ENCODE measurements around the gene ATP8A1. TPM values are rescaled to one million over a fixed set of nuclear protein-coding genes. Genes with fewer than 3 reads are reported as not detected.

Gene ATP8A1
- total RNA-seq, 4 donors from 2014 or later = 6.2 to 10.8 (median 7.1) TPM

DNA sequence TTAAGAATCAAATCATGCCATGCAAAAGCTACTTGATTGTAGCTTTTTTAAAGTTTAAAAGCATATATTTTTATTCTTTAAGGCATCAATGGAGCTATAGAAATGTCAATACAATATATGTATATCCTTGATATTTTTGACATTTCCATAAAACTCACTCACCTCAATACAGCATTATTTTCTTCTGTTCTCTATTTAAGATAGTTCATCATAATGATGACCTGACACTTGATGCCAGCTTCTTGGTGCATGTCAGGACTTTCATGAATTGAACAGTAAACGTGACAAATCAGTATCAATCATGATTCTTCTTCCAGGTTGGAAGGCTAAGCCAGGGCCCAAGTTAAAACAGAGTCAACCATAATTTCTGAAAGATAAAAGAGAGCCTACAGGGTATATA is 33.6 kb upstream of the ATP8A1 start:
- H3K36me3 ChIP-seq = no peaks in the 10 kb centered on the region
- H3K9me3 ChIP-seq = no peaks in the 10 kb centered on the region
- H3K27me3 ChIP-seq = no peaks in the 10 kb centered on the region
- intact Hi-C loops (cut with DNase I) = no loop called here
- no peak overlapping the region for H3K27ac ChIP-seq (replicated peaks in 1 of 4)
- no peak for DNase-seq (ENCODE audit: extremely low spot score)
- H3K4me1 ChIP-seq = no peaks in the 10 kb centered on the region
- H3K4me3 ChIP-seq = no peak overlapping the region
- TF ChIP-seq CTCF (IDR thresholded peaks at IDR 0.05) (no peak), POLR2A (IDR thresholded peaks at IDR 0.05; ENCODE audit: low read depth) (no peak), EP300 (IDR thresholded peaks at IDR 0.05) (no peak), POLR2AphosphoS5 (IDR thresholded peaks at IDR 0.05) (no peak)
- 74% methylated on average over 1 of the region's 1 CpG for WGBS

DNA sequence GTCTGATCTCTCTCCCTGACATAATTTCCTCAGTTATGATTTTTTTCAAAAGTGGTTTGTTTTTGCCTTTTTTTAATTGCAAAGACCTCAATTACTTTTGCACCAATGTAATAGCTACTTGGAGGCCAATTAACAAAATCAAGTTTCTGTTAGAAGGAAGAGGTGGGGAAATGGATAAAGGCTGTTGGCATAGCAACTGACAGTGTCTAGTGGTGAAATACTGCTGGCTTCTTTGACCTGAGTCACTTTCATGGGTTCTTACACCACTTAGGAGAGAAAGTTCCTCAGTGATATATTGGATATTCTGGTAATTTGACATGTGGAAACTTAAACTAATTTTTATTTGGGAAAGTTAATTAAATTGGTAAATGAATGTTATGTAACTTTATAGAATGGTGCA is 26.5 kb upstream of the ATP8A1 start:
- no peak for TF ChIP-seq POLR2AphosphoS5 (IDR thresholded peaks at IDR 0.05)
- no peak for TF ChIP-seq CTCF (IDR thresholded peaks at IDR 0.05)
- no peak for TF ChIP-seq EP300 (IDR thresholded peaks at IDR 0.05)
- no peak for TF ChIP-seq POLR2A (IDR thresholded peaks at IDR 0.05; ENCODE audit: low read depth)
- H3K36me3 ChIP-seq = no peaks in the 10 kb centered on the region
- H3K9me3 ChIP-seq = no peaks in the 10 kb centered on the region
- no peak overlapping the region for H3K4me3 ChIP-seq
- intact Hi-C loops (cut with DNase I) = no loop called here
- no peak for DNase-seq (ENCODE audit: extremely low spot score)
- no peak overlapping the region for H3K27ac ChIP-seq (replicated peaks in 1 of 4)
- no peaks in the 10 kb centered on the region for H3K27me3 ChIP-seq
- H3K4me1 ChIP-seq = no peaks in the 10 kb centered on the region

GRCh38 chr4:42678512-42678911 is 21.6 kb upstream of the ATP8A1 start:
- Histone ChIP-seq H3K4me1 (no peaks in the 10 kb centered on the region), H3K27ac (replicated peaks in 1 of 4) (no peak overlapping the region), H3K36me3 (no peaks in the 10 kb centered on the region), H3K27me3 (no peaks in the 10 kb centered on the region), H3K4me3 (no peak overlapping the region), H3K9me3 (no peaks in the 10 kb centered on the region)
- 95% methylated on average over 1 of the region's 1 CpG for WGBS
- TF ChIP-seq POLR2A (IDR thresholded peaks at IDR 0.05; ENCODE audit: low read depth) (no peak), CTCF (IDR thresholded peaks at IDR 0.05) (no peak), POLR2AphosphoS5 (IDR thresholded peaks at IDR 0.05) (no peak), EP300 (IDR thresholded peaks at IDR 0.05) (no peak)
- intact Hi-C loops (cut with DNase I) = no loop called here
- DNase-seq (ENCODE audit: extremely low spot score) = no peak

- Histone ChIP-seq H3K27ac (replicated peaks in 1 of 4) (no peak overlapping the region), H3K36me3 (no peaks in the 10 kb centered on the region), H3K4me1 (no peaks in the 10 kb centered on the region), H3K27me3 (no peaks in the 10 kb centered on the region), H3K9me3 (no peaks in the 10 kb centered on the region), H3K4me3 (no peak overlapping the region)
- no peak for DNase-seq (ENCODE audit: extremely low spot score)
- intact Hi-C loops (cut with DNase I) = no loop called here
- TF ChIP-seq POLR2A (IDR thresholded peaks at IDR 0.05; ENCODE audit: low read depth) (no peak), EP300 (IDR thresholded peaks at IDR 0.05) (no peak), CTCF (IDR thresholded peaks at IDR 0.05) (no peak), POLR2AphosphoS5 (IDR thresholded peaks at IDR 0.05) (no peak)
- WGBS = 63% methylated on average over 8 of the region's 8 CpGs
These were observed 19.4 kb upstream of the ATP8A1 start for GRCh38 chr4:42676066-42676951.

- Histone ChIP-seq H3K4me3 (no peak overlapping the region), H3K36me3 (no peaks in the 10 kb centered on the region), H3K27me3 (no peaks in the 10 kb centered on the region), H3K27ac (replicated peaks in 1 of 4) (no peak overlapping the region), H3K9me3 (no peaks in the 10 kb centered on the region), H3K4me1 (no peaks in the 10 kb centered on the region)
- TF ChIP-seq POLR2AphosphoS5 (IDR thresholded peaks at IDR 0.05) = no peak
- no peak for TF ChIP-seq EP300 (IDR thresholded peaks at IDR 0.05)
- no peak for TF ChIP-seq POLR2A (IDR thresholded peaks at IDR 0.05; ENCODE audit: low read depth)
- TF ChIP-seq CTCF (IDR thresholded peaks at IDR 0.05) = no peak
- 67% methylated on average over 2 of the region's 2 CpGs for WGBS
- DNase-seq (ENCODE audit: extremely low spot score) = no peak
- intact Hi-C loops (cut with DNase I) = no loop called here
These were observed 16.1 kb upstream of the ATP8A1 start for GRCh38 chr4:42673082-42673425.

All from esophagus muscularis mucosa (tissue), 4 donors.